SJSA1 (cell line): ENCODE measurements around the gene ADAMTS14. TPM values are rescaled to one million over a fixed set of nuclear protein-coding genes. Genes with fewer than 3 reads are reported as not detected.

Experiments
- DNase-seq, 2 experiments: peaks; one replicate each; pipeline ENCODE4 v3.0.0-alpha.2; 2015 to 2020; ENCODE audit warnings: low spot score in 2 of 2, low read depth in 1 of 2
- H3K27ac ChIP-seq: fragments of 250-450 bp; sonication (Bioruptor Pico); 2 replicates; pipeline ENCODE4 v1.5.1; 2020; ENCODE audit warnings: mild to moderate bottlenecking, moderate library complexity
- H3K27me3 ChIP-seq: fragments of 250-450 bp; sonication (Bioruptor Pico); replicated peaks from 2 replicates; pipeline ENCODE4 v1.5.1; 2020; ENCODE audit warnings: mild to moderate bottlenecking, moderate library complexity
- H3K36me3 ChIP-seq: fragments of 250-450 bp; sonication (Bioruptor Pico); 2 replicates; pipeline ENCODE4 v1.5.1; 2020; ENCODE audit warnings: mild to moderate bottlenecking
- H3K4me1 ChIP-seq: fragments of 250-450 bp; sonication (Bioruptor Pico); replicated peaks from 2 replicates; pipeline ENCODE4 v1.6.1; 2021; ENCODE audit warnings: mild to moderate bottlenecking
- H3K4me3 ChIP-seq: fragments of 250-450 bp; sonication (Bioruptor Pico); 2 replicates; pipeline ENCODE4 v1.5.1; 2020; ENCODE audit warnings: mild to moderate bottlenecking
- H3K9me3 ChIP-seq: fragments of 250-450 bp; sonication (Bioruptor Pico); replicated peaks from 2 replicates; pipeline ENCODE4 v1.5.1; 2020; ENCODE audit warnings: mild to moderate bottlenecking
- total RNA-seq: library from RNA; depleted of rRNA; stranded (reverse); fragments of >200 nt; shearing (Covaris generic); gene quantifications from 2 replicates; pipeline ENCODE4 v1.2.3, GENCODE V29; 2014

ADAMTS14 gene
- total RNA-seq, 1 experiment from 2014 or later = 1.2 TPM

DNA sequence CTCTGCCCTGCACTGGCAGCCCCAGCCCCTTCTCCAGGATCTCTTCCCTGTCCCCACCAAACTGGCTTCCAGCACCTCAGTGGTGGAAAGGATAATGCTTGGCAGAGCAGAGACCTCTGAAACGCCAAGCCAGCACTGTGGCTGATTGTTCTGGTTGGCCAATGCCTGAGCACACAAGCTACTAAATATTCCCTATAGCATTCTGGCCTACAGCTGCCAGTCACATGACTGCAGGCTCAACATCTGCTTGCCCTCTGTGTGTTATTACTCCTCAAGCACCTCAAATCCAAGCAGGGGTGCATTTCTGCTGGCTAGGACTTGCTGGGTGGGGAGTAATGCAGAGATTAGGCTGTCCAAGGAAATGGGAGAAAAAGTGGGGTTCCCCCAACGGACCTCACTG lies 106.8 kb downstream of the ADAMTS14 start:
- H3K27ac ChIP-seq = no peak overlapping the region
- peak in 1 of 2 experiments; percentile 38 for DNase-seq
- no peaks in the 10 kb centered on the region for H3K27me3 ChIP-seq
- H3K4me3 ChIP-seq = no peak overlapping the region
- H3K9me3 ChIP-seq = no peaks in the 10 kb centered on the region
- no peaks in the 10 kb centered on the region for H3K4me1 ChIP-seq
- H3K36me3 ChIP-seq = no peaks in the 10 kb centered on the region

DNA sequence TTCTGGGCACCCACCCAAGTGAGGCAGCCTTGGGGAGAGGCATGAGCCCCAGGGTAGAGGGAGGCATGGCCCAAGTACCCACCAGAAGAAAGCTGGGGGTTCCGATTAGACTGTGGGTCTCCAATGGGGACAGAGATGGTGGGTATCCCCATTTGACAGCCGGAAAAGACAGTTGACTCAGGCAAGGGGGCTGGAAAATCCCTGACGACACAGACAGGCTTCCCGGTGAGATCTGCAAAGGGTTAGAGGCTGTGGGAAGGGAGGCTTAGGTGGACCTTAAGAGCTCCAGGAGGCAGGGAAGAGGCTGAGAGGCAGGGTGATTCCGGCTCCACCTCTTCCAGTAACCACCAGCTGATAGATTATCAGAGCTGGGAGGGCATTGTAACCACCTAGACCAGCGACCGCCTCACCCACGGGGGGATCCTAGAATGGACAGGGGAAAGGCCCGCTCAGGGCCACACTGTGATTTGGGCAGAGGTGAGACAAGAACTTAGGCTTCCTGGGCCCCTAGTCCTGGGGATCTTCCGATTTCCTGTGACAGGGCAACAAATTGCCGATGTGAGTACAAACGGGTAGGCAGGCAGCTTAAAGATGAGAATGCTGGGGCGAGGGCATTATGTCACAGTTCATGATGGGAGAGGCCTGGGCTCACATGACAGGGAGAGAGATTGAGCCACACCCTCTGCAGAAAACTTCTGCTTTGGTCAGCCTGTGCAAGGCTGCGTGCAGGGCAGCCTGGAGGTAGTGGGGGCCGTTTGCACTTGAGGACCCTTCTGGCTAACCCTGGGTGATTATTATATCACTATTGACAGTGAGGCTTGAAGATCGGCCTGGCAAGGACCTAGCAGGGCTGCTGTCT lies 107.4 kb downstream of the ADAMTS14 start:
- Histone ChIP-seq H3K4me1 (no peaks in the 10 kb centered on the region), H3K9me3 (no peaks in the 10 kb centered on the region), H3K27ac (no peak overlapping the region), H3K27me3 (no peaks in the 10 kb centered on the region), H3K36me3 (no peaks in the 10 kb centered on the region), H3K4me3 (no peak overlapping the region)
- no peak for DNase-seq

DNA sequence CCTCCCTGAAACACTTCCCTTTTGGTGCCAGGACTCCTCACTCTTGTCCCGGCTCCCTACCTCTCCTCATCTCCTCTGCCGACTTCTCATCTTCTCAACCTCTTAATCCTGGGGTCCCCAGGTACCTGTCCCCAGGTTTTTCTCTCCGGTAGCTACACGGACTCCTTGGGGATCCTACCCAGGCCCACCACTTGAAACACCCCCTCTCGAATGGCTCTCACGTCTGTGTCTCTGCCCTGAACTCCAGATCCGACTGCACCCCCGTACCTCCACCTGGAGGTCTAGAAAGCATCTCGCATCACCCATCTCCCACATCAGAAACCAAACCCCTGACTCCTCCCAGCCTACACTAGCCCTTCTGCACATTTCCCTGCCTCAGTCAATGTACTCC lies 108.1 kb downstream of the ADAMTS14 start:
- no peaks in the 10 kb centered on the region for H3K9me3 ChIP-seq
- no peaks in the 10 kb centered on the region for H3K4me1 ChIP-seq
- H3K36me3 ChIP-seq = no peaks in the 10 kb centered on the region
- no peak for DNase-seq
- H3K4me3 ChIP-seq = no peak overlapping the region
- H3K27me3 ChIP-seq = no peaks in the 10 kb centered on the region
- H3K27ac ChIP-seq = no peak overlapping the region

DNA sequence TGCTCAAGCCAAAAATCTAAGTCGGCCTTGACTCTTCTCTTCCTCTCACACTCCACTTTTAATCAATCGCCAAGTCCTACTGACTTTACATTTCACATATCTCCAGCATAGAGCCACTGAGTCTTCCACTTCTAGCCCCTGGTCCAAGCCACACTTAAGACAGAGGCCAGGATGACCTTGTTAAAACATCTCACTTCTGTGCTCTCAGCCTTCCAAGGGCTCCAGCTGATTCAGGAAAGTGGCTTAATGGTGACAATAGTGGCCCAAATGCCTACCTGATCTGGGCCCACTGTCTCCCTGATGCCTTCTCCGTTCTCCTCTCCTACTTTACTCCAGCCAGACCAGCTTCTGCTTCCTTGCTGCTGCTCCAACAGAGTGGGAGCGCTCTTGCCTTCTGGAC lies 108.5 kb downstream of the ADAMTS14 start:
- no peak for DNase-seq
- H3K27ac ChIP-seq = no peak overlapping the region
- no peaks in the 10 kb centered on the region for H3K4me1 ChIP-seq
- H3K27me3 ChIP-seq = no peaks in the 10 kb centered on the region
- no peaks in the 10 kb centered on the region for H3K9me3 ChIP-seq
- no peaks in the 10 kb centered on the region for H3K36me3 ChIP-seq
- no peak overlapping the region for H3K4me3 ChIP-seq

DNA sequence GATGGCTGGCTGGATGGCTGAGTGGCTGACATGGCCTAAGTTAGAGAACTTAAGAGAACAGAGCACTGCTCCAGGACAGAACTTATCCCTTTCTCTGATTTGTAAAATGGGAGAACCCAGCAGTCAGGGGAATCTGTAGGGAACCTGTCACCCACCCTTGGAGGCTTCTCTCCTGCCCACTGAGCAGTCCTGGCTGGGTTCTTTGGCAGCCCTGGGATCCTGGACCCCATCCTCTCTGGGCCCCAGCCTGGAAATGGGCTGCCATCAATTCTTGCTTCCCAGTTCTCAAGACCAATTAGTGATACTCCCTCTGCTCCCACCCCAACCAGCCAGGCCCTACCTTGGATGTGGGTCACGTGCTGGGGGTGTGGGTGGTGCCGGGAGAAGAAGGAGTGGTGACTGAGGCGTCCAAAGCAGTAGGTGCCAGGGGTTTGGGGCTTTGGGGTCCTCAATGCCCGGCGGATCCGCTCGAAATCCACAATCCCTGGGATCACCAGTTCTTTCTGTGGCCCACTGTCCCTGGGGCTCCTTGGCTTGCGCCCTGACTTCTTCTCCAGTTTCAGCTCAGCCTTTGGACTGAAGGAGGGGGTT lies 109.2 kb downstream of the ADAMTS14 start:
- Histone ChIP-seq H3K9me3 (no peaks in the 10 kb centered on the region), H3K4me3 (no peak overlapping the region), H3K27me3 (no peaks in the 10 kb centered on the region), H3K4me1 (no peaks in the 10 kb centered on the region), H3K36me3 (no peaks in the 10 kb centered on the region), H3K27ac (no peak overlapping the region)
- DNase-seq = no peak

DNA sequence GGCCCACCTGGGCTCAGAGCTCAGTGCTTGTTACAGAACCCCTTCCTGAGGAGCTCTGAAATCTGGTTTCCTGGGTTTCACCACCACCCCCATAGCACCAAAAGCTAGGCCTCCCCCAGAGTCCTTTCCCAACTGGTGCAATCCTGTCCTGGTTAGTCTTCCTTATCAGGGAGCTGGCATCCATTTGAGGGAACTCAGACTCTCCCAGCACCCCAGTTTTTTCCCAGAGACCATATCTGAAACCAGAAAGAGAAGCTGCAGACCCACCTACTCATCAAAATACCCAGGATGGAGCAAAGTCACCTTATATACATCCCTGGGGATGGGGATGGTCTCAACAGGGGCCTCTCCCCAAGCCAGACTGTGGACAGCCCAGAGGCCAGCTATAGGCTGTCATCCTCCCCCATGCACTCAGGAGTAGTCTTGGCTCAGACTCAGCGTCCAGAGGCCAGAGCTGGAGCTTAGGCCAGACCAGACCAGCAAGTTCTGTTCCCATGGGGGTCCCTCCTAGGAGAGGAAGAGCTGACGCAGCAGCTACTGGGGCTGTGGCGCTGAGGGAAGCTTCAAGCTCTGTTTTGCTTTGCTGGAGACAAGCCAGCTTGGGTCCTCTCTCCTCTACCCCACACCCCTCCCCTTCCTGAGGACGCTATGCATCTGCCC lies 109.9 kb downstream of the ADAMTS14 start:
- Histone ChIP-seq H3K27me3 (no peaks in the 10 kb centered on the region), H3K27ac (no peak overlapping the region), H3K9me3 (no peaks in the 10 kb centered on the region), H3K4me3 (no peak overlapping the region), H3K36me3 (no peaks in the 10 kb centered on the region), H3K4me1 (no peaks in the 10 kb centered on the region)
- no peak for DNase-seq

DNA sequence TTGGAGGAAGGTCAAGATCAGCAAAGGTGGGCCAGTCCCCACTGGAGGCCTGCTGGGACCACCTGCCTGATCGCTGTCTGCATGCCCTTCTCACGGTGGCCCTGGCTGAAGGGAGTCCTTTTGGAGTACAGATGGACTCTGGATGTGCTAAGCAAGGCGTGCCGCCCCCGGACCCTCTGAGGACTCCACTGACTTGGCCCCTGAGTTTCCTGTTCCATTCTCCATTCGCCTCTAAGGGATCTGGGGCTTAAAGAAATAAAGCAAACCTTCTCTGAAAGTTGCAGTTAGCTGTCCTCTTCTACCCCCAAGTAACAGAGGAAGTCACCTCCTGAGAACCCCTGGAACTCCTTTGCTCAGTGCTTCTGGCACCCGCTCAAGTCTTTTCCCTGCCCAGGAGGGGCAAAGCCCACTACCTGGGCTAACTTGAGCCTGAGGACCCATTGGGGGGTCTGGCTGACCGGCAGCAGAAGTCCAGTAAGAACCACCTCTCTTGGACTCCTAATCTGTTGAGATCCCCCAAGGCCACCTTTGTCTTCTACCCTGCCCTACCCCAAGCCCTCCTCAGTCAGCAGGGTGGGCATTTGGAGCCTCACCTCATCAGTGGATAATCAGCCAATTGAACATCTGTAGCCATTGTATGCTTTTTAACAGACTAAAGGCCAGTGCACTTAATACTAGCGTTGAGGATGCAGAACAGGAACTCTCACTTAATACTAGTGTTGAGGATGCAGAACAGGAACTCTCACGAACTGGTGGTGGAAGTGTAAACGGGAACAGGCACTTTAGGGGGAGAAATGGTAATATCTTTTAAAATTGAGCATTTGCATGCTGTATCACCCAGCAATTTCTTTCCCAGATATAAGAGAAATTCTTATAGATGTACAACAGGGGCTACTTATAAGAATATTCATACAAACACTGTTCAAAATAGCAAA lies 110.7 kb downstream of the ADAMTS14 start:
- no peaks in the 10 kb centered on the region for H3K36me3 ChIP-seq
- H3K27me3 ChIP-seq = no peaks in the 10 kb centered on the region
- H3K4me1 ChIP-seq = no peaks in the 10 kb centered on the region
- DNase-seq = no peak
- H3K27ac ChIP-seq = no peak overlapping the region
- H3K4me3 ChIP-seq = no peak overlapping the region
- H3K9me3 ChIP-seq = no peaks in the 10 kb centered on the region

DNA sequence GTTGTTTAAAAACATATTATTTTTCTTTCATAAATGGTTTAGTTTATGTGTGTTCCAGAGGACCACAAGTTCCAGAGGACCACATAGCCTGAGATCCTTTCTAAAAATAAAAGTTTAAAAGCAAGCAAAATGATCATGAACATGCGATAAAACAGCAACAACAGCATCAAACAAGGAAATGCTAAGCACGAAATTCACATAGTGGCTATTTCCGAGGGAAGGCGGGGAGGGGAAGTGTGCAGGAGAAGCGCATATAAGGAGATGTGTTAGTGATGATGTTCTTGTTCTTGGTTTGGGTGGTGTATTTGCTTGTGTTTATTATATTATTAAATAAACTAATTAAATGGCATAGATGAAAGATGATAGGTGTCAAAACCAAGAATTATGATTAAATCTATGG lies 111.7 kb downstream of the ADAMTS14 start:
- Histone ChIP-seq H3K4me3 (no peak overlapping the region), H3K4me1 (no peaks in the 10 kb centered on the region), H3K27ac (no peak overlapping the region), H3K9me3 (no peaks in the 10 kb centered on the region), H3K36me3 (no peaks in the 10 kb centered on the region), H3K27me3 (no peaks in the 10 kb centered on the region)
- no peak for DNase-seq

DNA sequence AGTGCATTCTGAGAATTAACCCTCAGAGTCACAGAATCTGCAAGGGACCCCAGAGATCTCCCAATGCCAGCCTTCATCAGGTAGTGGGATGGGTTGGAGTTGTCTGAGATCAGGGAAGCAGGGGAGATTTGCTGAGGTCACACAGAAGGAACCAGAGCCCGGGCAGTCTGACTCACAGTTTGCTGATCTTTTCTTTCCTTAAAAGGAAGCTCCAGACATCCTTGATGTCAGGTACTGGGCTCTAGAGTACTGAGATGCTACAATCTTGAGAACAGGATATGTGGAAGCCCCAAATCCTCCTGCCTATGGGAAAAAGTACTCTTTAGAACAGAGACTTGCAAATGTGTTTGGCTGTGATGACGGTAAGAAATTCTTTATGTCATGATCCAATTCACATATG lies 112.2 kb downstream of the ADAMTS14 start:
- no peak overlapping the region for H3K4me3 ChIP-seq
- H3K27me3 ChIP-seq = no peaks in the 10 kb centered on the region
- no peak overlapping the region for H3K27ac ChIP-seq
- no peaks in the 10 kb centered on the region for H3K4me1 ChIP-seq
- no peaks in the 10 kb centered on the region for H3K9me3 ChIP-seq
- DNase-seq = no peak
- no peaks in the 10 kb centered on the region for H3K36me3 ChIP-seq

DNA sequence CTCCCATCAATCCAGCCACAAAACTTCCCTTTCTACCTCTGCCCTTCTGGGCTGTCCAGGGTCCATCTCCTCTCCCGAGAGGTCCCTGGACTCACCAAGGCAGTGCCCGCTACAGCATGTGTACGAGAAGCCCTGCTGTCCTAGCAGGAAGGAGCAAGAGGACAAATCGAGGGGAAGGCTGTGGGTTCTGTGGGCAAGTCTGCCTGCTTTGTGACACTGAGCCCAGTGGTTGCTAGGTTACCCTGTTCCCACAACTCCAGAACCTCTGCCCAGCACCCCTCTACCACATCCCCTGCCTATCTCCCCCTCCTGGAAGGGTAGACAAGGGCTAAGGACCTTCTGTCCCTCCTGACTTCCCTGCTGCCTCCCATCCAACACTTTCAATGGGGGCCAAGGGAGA lies 112.9 kb downstream of the ADAMTS14 start, which contains the start of gene TBATA:
Gene TBATA (minus strand): TSS at position 188 of the 400 bp plus-strand sequence. CDS start 1,998 bp downstream, outside the sequence.
- H3K27ac ChIP-seq = no peak within 1 kb of the TSS
- no peaks in the 10 kb centered on the region for H3K36me3 ChIP-seq
- no peak for DNase-seq
- no peaks in the 10 kb centered on the region for H3K27me3 ChIP-seq
- H3K9me3 ChIP-seq = no peaks in the 10 kb centered on the region
- no peaks in the 10 kb centered on the region for H3K4me1 ChIP-seq
- H3K4me3 ChIP-seq = no peak within 1 kb of the TSS

DNA sequence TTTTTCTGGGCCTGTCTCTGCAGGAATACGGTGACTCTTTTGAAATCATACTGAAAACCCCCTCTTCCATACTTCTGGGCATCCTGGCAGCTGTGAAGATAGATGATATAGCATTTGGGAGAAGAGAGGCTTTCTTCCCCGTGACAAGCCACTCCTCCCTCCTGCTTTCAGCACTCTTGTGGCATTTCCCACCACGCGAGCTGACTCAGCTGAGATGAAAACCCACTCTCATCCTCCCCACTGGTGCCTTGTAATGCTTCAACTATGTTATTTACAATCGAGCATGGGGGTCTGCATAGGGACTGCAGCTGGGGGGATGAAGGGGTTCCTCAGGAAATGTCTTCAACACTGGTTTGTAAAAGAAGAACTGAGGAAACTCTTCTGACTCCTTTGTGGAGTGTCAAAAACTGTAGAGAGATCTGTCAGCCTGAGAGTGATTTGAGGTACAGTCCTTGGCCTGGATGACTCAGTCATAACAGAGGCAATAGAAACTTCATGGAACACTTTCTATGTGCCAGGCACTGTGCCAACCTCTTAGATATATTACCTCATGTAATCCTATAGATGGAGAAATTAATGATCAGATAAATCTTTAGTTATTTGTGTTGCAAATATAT lies 114.6 kb downstream of the ADAMTS14 start:
- Histone ChIP-seq H3K27me3 (no peaks in the 10 kb centered on the region; the same call in 1 of the 2 replicates), H3K4me1 (no peaks in the 10 kb centered on the region), H3K36me3 (no peaks in the 10 kb centered on the region), H3K4me3 (no peak overlapping the region), H3K27ac (no peak overlapping the region), H3K9me3 (no peaks in the 10 kb centered on the region)
- DNase-seq = no peak

DNA sequence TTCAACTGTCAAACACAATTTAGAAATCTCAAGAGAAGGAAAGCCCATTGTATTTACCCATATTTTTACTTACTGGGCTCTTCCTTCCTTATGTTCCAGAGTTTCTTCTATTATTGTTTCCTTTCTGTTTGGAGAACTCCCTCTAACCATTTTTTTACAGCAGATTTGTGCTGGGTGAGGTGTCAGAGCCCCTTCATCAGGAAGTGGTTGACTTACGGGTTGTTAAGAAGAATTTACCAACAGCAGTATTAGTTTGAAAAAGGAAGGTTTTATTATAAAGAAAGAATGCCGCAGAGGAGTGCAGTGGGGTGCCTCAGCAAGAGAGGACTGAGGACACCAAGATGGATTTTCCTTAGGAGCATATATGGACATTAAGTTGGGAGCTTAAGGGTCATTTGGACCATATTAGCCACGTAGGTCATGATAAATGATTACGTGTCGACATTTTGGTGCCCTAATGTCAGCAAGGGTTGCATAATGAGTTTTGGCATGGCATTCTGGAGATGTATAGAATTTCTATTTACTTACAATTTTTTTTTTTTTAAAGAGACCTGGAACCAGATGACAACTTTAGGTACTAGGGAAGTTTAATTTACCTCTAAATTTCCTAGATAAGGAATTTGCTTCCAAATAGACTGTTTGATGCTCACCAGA lies 119.2 kb downstream of the ADAMTS14 start:
- no peaks in the 10 kb centered on the region for H3K9me3 ChIP-seq
- H3K4me1 ChIP-seq = no peaks in the 10 kb centered on the region
- no peak for DNase-seq
- peaks cover 11% of the 10 kb centered on the region for H3K27me3 ChIP-seq
- no peak overlapping the region for H3K4me3 ChIP-seq
- no peaks in the 10 kb centered on the region for H3K36me3 ChIP-seq
- no peak overlapping the region for H3K27ac ChIP-seq

DNA sequence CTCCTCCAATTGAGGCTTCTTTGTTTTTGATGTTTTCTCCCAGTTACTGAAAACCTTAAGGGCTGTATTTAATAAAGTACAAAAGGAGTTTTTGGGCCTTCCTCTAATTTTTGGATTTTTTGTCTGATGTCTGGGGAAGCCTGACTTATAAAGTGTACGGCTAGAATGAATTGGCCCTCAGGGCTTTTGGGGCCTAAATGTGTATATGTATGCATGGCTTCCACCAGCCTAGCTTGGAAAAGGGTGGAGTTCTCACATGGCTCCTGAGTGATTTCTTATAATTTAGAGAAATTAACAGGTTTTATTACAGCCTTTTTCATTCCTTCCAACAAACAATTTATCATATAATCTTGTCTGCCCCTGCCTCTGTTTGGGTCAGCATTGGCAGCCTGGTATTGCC lies 123.3 kb downstream of the ADAMTS14 start:
- Histone ChIP-seq H3K27me3 (peaks cover 11% of the 10 kb centered on the region), H3K36me3 (no peaks in the 10 kb centered on the region), H3K4me3 (no peak overlapping the region), H3K27ac (no peak overlapping the region), H3K9me3 (no peaks in the 10 kb centered on the region), H3K4me1 (no peaks in the 10 kb centered on the region)
- no peak for DNase-seq
